ENCODE results near the gene CCDC197.

The CCDC197 gene

GRCh38 chr14:93978735-93979134, 18.4 kb upstream of the CCDC197 start:
- DNase-seq: no peak

GRCh38 chr14:93980456-93981201, 16.5 kb upstream of the CCDC197 start:
- peak; percentile 48 for DNase-seq

- DNase-seq: no peak
These were observed 15.5 kb upstream of the CCDC197 start for GRCh38 chr14:93981316-93982229.

- no peak for DNase-seq
These were observed 14.7 kb upstream of the CCDC197 start for GRCh38 chr14:93982230-93983007.

GRCh38 chr14:93984070-93984469, 13.0 kb upstream of the CCDC197 start:
- peak; percentile 79 for DNase-seq

- peak; percentile 85 for DNase-seq
These were observed 12.1 kb upstream of the CCDC197 start for GRCh38 chr14:93984987-93985410.

- DNase-seq: no peak
These were observed 10.1 kb upstream of the CCDC197 start for GRCh38 chr14:93986955-93987354.

- DNase-seq: no peak
These were observed 9.7 kb upstream of the CCDC197 start for GRCh38 chr14:93987376-93987775.

- DNase-seq: no peak
These were observed 9.2 kb upstream of the CCDC197 start for GRCh38 chr14:93987815-93988476.

- DNase-seq: no peak
These were observed 7.2 kb upstream of the CCDC197 start for GRCh38 chr14:93989939-93990338.

GRCh38 chr14:93991212-93991611, 5.9 kb upstream of the CCDC197 start:
- DNase-seq: no peak

GRCh38 chr14:93991649-93992048, 5.5 kb upstream of the CCDC197 start:
- no peak for DNase-seq

GRCh38 chr14:93993382-93993781, 3.7 kb upstream of the CCDC197 start:
- no peak for DNase-seq

GRCh38 chr14:93994919-93995682, 2.0 kb upstream of the CCDC197 start:
- DNase-seq: peak; percentile 68

GRCh38 chr14:93996130-93996695, 888 bp upstream of the CCDC197 start:
- no peak for DNase-seq

GRCh38 chr14:93997916-93998870, 1.1 kb downstream of the CCDC197 start:
- DNase-seq: no peak

GRCh38 chr14:93998871-93999403, 1.8 kb downstream of the CCDC197 start:
- DNase-seq: no peak

GRCh38 chr14:93999573-93999972, 2.5 kb downstream of the CCDC197 start:
- no peak for DNase-seq

GRCh38 chr14:94000267-94000666, 3.2 kb downstream of the CCDC197 start:
- no peak for DNase-seq

- no peak for DNase-seq
These were observed 3.9 kb downstream of the CCDC197 start for GRCh38 chr14:94001016-94001415.
